T-helper 1 cell treated with Interleukin-12 subunit alpha and Interleukin-12 subunit beta and Interleukin-4 antibody, amounts not matched to agents 30 μg/mL and 1 μg/mL, for 36 hours (primary cell): ENCODE measurements around the gene ZPLD1.

Source experiments
- H3K27ac Mint-ChIP-seq: one replicate; pipeline ENCODE4 v1.8.0; 2021; ENCODE audit warnings: mild to moderate bottlenecking, mixed read lengths
- H3K27me3 Mint-ChIP-seq: one replicate; pipeline ENCODE4 v1.8.0; 2021; ENCODE audit warnings: low read depth, mixed read lengths
- H3K36me3 Mint-ChIP-seq: one replicate; pipeline ENCODE4 v1.8.0; 2021; ENCODE audit warnings: low read depth, mixed read lengths
- H3K4me1 Mint-ChIP-seq: one replicate; pipeline ENCODE4 v1.8.0; 2021; ENCODE audit warnings: low read depth, mixed read lengths
- H3K4me3 Mint-ChIP-seq: one replicate; pipeline ENCODE4 v1.8.0; 2021; ENCODE audit warnings: mild to moderate bottlenecking, moderate library complexity, mixed read lengths
- H3K9me3 Mint-ChIP-seq: one replicate; pipeline ENCODE4 v1.8.0; 2021; ENCODE audit warnings: mixed read lengths

Gene ZPLD1

DNA sequence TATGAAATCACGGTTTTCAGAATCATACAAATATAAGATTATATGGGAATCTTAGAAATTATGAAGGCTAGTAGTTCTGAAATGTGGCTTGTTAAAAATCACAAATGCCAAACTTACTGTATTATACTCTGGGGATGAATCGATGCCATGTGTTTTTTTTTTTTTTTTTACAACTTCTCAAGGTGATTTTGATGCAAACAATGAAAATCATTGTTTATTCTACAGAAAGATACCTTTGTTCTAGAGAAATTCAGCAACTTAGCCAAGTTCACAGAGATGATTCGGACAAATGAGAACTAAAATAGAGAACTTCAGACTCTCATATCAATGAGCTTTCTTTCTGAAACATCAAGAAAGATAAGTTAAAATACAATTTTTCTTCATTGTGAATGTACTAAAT lies 92.0 kb downstream of the ZPLD1 start:
- no peak overlapping the region for H3K27ac Mint-ChIP-seq

DNA sequence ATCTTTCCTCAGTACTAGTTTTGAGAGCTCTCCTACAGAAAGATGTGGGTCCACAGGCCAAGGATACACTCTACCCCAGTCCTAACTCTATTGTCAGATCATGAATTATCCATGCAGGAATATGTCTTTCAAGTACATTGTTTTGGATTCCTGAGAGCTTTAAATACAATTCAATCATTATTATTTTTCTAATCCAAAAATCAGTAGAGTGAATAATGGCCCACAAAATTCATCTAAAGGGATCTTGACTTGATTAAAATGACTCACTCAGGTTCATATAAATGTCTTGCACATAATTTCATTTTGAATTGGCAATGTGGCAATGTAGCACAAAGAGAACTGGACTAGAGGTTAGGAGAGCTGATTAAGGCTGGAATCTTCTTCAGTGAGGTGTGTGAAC lies 93.9 kb downstream of the ZPLD1 start:
- Mint-ChIP-seq H3K4me1 (no peaks in the 10 kb centered on the region), H3K9me3 (no peaks in the 10 kb centered on the region), H3K4me3 (no peak overlapping the region), H3K27me3 (peaks cover 24% of the 10 kb centered on the region), H3K27ac (no peak overlapping the region), H3K36me3 (no peaks in the 10 kb centered on the region)

More for the DNA sequence above, 92.0 kb downstream of the ZPLD1 start:
- Mint-ChIP-seq H3K36me3 (no peaks in the 10 kb centered on the region), H3K4me1 (no peaks in the 10 kb centered on the region), H3K27me3 (peaks cover 19% of the 10 kb centered on the region), H3K9me3 (no peaks in the 10 kb centered on the region), H3K4me3 (no peak overlapping the region)
